PFSK-1 (cell line): ENCODE data around the gene GSTA2.

ENCODE experiments used
- FOXP2 ChIP-seq: optimal IDR thresholded peaks from 2 replicates; pipeline ENCODE3; 2011; ENCODE audit warnings: borderline replicate concordance, control low read depth, inconsistent platforms; ENCODE audit not compliant: insufficient read depth; ENCODE audit errors: extremely low read length, extremely low read depth
- POLR2AphosphoS5 ChIP-seq: IDR thresholded peaks from 2 replicates; pipeline ENCODE4 v1.6.1; 2012; ENCODE audit warnings: low read depth, mild to moderate bottlenecking, control low read depth, low read length, moderate library complexity
- SIN3A ChIP-seq: IDR thresholded peaks from 2 replicates; pipeline ENCODE4 v1.6.1; 2012; ENCODE audit warnings: mild to moderate bottlenecking, low read length, moderate library complexity, borderline replicate concordance; ENCODE audit not compliant: insufficient read depth
- TAF1 ChIP-seq: IDR thresholded peaks from 2 replicates; pipeline ENCODE4 v1.6.1; 2012; ENCODE audit warnings: low read length, control low read depth, borderline replicate concordance; ENCODE audit not compliant: insufficient read depth
- TF ChIP-seq, protein P1 (sequence below), 2 experiments: IDR thresholded peaks; 2 replicates each; pipeline versions ENCODE4 v1.6.1 to v1.8.0; 2011 to 2012; ENCODE audit warnings: low read depth in 2 of 2, low read length in 2 of 2, control low read depth in 1 of 2, inconsistent platforms in 1 of 2, mild to moderate bottlenecking in 1 of 2, moderate library complexity in 1 of 2; ENCODE audit not compliant: insufficient read depth in 1 of 2

Gene GSTA2

DNA sequence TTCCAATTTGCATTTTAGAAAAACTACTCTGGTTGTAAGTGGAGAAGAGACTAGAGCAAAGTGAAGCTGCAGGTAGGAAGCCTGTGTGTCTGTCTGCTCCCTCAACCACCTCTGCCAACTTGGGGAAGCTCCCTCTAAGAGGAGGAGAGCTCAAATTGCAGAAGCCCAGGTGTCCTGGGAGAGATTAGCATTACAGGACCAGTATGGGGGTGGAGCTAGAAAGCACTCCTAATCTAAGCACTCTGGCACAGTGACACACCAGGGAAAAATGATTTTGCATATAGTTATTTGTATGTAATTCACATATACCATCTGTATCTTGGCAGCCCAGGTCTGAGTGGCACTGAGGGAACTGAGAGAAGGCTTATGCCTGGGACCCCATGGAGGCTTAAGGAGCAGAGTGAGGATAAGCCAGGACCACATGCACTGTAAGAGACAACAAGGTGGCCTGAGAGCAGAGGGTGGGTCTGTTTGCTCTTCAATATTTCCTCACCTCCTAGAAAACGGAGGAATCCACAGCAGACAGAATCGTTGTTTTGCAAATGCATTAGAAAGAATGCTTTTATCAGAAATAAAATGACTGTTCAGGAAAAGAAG is 13.6 kb downstream of the GSTA2 start:
- TF ChIP-seq FOXP2: no peak
- TF ChIP-seq TAF1: no peak

DNA sequence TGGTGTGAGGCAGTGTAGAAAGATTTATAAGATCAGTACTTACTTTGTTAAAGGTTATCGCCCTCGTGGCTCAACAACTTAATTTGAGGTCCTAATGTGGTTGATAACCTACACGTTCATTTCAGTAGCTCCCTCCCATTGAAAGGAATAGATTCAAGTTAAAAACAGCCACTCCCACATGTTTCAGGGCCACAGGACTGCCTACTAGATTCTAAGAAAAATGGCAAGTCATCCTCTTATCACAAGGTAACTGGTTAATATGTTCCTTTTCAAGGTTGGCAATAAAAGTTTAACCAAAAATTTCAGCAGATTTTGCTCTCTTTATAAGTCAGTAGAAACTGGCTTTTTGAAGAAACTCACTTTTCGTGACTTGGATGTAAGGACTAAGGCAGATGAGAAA is 17.1 kb downstream of the GSTA2 start:
- TF ChIP-seq, protein P1, sequence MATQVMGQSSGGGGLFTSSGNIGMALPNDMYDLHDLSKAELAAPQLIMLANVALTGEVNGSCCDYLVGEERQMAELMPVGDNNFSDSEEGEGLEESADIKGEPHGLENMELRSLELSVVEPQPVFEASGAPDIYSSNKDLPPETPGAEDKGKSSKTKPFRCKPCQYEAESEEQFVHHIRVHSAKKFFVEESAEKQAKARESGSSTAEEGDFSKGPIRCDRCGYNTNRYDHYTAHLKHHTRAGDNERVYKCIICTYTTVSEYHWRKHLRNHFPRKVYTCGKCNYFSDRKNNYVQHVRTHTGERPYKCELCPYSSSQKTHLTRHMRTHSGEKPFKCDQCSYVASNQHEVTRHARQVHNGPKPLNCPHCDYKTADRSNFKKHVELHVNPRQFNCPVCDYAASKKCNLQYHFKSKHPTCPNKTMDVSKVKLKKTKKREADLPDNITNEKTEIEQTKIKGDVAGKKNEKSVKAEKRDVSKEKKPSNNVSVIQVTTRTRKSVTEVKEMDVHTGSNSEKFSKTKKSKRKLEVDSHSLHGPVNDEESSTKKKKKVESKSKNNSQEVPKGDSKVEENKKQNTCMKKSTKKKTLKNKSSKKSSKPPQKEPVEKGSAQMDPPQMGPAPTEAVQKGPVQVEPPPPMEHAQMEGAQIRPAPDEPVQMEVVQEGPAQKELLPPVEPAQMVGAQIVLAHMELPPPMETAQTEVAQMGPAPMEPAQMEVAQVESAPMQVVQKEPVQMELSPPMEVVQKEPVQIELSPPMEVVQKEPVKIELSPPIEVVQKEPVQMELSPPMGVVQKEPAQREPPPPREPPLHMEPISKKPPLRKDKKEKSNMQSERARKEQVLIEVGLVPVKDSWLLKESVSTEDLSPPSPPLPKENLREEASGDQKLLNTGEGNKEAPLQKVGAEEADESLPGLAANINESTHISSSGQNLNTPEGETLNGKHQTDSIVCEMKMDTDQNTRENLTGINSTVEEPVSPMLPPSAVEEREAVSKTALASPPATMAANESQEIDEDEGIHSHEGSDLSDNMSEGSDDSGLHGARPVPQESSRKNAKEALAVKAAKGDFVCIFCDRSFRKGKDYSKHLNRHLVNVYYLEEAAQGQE (IDR thresholded peaks at IDR 0.05; ENCODE audit: insufficient read depth in 1 of 2, low read depth in 2 of 2, low read length in 2 of 2): no peak
- TF ChIP-seq TAF1 (no peak), FOXP2 (no peak), POLR2AphosphoS5 (no peak), SIN3A (no peak)

DNA sequence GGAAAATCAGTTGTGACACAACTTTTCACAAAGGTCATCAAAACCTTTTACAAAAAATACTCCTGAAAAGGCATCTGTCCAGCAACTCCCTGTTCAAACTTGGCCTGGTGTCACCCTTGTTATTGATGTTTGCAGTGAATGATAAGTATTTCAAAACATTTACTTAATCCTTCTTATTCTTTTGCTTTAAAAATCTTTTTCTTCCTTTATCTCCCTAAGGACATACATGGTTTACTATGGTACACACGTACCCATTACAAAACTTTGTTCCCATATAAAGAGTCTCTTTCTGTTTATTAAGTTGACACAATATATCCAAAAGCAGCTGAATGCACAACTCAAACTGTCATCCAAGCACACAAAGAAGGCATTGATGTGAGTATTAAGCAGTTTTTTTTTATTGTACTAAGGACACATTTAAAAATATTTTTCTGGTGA is 17.5 kb downstream of the GSTA2 start:
- TF ChIP-seq TAF1: no peak
- TF ChIP-seq SIN3A: no peak
- no peak for TF ChIP-seq POLR2AphosphoS5
- TF ChIP-seq, protein P1 (IDR thresholded peaks at IDR 0.05; ENCODE audit: insufficient read depth in 1 of 2, low read depth in 2 of 2, low read length in 2 of 2): no peak
- TF ChIP-seq FOXP2: no peak

GRCh38 chr6:52741872-52742271 is 21.4 kb downstream of the GSTA2 start:
- TF ChIP-seq, protein P1 (IDR thresholded peaks at IDR 0.05; ENCODE audit: insufficient read depth in 1 of 2, low read depth in 2 of 2, low read length in 2 of 2): no peak
- no peak for TF ChIP-seq TAF1
- TF ChIP-seq POLR2AphosphoS5: no peak
- no peak for TF ChIP-seq SIN3A
- no peak for TF ChIP-seq FOXP2

GRCh38 chr6:52739627-52740026 is 23.6 kb downstream of the GSTA2 start:
- TF ChIP-seq, protein P1 (IDR thresholded peaks at IDR 0.05; ENCODE audit: insufficient read depth in 1 of 2, low read depth in 2 of 2, low read length in 2 of 2): no peak
- TF ChIP-seq FOXP2: no peak
- TF ChIP-seq SIN3A: no peak
- no peak for TF ChIP-seq TAF1
- no peak for TF ChIP-seq POLR2AphosphoS5
